Activated CD4-positive, alpha-beta T cell treated with anti-CD3 and anti-CD28 coated beads for 4 hours (primary cell): ENCODE measurements around the gene MTG1.

Experiments used
- DNase-seq, 2 donors: peaks; one replicate each; pipeline ENCODE4 v3.0.0-alpha.2; 2020

The MTG1 gene, protein sequence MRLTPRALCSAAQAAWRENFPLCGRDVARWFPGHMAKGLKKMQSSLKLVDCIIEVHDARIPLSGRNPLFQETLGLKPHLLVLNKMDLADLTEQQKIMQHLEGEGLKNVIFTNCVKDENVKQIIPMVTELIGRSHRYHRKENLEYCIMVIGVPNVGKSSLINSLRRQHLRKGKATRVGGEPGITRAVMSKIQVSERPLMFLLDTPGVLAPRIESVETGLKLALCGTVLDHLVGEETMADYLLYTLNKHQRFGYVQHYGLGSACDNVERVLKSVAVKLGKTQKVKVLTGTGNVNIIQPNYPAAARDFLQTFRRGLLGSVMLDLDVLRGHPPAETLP

DNA sequence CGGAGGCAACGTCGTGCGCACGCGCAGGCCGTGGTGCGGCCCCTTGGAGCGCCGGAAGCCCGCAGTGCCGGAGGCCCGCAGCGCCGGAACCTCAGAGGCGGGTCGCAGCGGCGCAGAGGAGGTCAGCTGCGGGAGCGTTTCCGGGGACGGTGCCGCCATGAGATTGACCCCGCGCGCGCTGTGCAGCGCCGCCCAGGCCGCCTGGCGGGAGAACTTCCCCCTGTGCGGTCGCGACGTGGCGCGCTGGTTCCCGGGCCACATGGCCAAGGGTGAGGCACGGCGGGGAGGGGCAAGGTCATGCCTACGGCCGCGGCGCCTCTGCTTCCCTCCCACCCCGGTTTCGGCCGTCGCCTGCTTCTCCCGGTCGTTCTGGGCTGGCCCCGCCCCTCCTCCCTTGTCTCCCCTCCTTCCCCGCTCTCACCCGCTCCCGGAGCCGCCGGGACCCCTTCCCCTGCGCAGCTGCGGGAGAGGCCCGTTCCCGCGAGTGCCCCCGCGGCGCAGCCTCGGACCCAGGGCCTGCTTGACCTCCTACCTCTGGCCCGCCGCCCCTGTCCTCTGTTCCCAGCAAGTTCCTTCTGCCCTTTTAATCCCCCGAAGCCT lies at the start of gene MTG1:
Gene MTG1, plus strand, starts transcription at position 94 of the 600 bp plus-strand sequence. Its CDS starts 64 bp downstream, at position 158.
- peak in 1 of 2 donors; percentile 92 for DNase-seq

DNA sequence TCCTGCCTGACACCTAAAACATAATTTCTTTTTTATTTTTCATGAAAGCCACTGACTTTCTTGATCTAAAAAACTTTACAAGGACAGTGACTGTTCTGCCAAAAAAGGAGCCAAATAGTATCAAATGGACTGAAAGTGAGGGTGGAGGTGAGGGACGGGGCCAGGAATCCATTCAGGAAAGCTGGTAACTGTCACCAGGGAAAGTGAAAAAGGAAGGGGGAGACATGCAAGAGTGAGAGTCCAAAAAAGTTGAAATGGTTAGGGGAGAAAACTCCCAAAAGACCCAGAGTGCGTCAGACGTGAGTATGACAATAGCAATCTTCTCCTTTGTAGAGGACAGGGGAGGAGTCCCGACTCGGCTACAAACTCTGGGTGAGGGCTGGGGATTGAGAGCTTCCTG lies 49.7 kb upstream of the MTG1 start:
- no peak for DNase-seq

DNA sequence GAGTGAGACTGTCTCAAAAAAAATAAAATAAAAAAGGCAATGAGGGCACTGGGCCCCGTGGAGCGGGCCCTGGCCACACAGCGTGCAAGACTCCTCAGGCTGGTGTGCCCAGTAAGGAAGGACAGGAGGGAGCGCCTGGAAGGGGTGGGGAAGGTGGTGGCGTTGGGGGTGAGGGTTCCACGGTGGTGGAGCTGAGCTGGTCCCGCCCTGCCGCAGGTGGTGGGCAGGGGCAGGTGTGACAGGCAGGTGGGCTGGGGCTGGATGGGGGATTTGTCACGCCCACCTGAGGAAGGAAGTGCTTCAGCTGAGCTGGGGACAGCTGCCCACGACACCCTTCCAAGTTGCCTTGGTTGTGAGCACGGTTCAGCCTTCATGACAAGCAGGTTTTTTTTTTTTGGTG lies 47.5 kb upstream of the MTG1 start:
- no peak for DNase-seq

DNA sequence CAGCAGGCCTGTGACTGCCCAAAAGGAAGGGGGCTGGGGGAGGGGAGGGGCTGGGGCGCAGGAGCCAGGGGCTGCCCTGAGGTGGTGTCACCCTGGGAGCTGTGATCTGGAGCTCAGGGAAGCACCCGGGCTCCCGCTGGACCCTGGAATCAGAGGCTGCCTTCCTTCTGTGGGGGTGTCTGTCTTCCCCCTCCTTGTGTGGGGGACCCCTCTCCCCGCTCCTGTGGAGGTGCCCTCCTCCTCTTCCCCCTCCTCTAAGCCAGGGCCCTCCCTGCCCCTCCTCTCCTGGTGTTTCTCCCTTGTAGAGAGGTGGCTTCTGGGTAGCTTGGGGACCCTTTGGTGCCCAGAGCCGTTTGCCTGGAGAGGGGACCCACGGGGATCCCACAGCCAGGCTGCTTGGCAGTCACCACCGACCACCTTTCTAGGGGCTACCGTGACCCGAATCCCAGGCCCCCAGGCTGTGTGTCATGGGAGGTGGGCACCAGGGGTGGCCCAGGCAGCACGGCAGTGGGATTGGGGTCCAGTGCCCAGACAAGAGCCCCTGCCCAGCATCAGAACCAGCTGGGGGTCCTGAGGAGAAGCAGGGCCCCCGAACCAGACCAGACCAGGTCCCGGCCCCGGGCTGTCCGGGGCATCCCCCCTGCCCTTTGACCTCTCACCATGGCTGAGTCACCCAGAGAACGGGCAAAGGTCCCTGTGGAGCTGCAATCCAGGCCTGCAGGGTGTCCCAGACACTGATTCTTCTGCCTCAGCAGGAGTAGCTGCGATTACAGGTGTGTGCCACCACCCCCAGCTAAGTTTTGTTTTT lies 46.0 kb upstream of the MTG1 start:
- no peak for DNase-seq

DNA sequence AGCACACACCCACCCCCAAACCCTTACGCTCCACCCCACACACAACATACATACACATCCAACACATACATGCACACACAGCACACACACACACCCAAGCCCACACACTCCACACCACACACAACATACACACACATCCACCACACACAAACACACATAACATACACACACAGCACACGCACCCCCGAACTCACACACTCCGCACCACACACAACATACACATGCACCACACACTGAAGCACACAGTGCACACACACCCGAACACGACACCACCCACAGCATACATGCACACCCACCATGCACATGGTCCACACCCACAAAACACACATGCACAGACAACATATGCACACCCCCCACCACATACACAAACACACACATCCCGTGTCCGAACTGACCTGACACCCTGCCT lies 44.8 kb upstream of the MTG1 start:
- DNase-seq, result no peak

DNA sequence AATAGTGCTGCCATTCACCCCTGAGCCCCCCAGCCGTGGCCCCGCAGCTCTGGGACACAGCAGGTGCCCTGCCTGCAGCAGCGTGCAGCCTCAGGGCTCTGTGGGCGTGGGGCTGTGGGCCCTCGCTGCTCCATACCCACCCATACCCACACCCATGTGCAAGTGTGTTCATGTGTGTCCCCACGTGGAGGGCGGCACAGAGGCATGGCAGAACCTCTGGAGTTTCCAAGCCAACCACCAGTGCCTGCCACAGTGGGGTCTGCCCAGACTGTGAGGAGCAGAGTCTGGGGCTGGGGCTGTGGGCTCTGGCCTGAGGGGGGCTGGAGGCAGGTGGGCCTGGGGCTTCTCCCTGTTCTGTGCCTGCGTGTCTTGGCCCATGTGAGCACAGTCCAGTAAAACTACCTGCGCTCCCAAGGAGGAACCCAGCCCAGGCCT lies 44.4 kb upstream of the MTG1 start:
- DNase-seq, result no peak

DNA sequence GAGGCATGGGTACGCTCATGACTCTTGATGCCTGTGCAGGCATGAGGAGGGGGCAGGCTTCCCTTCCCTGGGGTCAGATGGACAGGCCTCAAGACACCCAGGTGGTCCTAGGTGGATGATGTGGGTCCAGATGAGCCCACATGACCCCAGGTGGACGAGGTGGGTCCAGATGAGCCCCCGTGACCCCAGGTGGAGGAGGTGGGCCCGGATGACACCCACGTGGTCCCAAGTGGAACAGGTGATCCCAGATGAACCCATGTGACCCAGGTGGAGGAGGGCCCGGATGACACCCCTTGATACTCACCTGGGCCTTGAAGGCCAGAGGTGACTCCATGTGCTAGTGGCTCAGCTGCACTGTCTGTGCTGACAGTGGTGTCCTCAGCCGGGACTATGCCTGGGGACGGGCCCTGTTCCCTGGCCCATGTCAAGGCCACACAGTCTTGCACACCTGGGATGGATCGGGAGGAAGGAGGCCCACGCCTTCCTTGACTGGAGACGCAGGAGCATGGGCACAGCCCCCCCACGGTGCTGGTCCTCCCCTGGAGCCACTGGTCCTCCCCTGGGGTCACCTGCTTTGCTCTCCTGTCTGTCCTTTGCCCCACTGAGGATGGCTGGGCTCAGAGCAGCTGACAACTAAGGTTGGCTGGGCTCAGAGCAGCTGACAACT lies 43.5 kb upstream of the MTG1 start:
- DNase-seq, result no peak

DNA sequence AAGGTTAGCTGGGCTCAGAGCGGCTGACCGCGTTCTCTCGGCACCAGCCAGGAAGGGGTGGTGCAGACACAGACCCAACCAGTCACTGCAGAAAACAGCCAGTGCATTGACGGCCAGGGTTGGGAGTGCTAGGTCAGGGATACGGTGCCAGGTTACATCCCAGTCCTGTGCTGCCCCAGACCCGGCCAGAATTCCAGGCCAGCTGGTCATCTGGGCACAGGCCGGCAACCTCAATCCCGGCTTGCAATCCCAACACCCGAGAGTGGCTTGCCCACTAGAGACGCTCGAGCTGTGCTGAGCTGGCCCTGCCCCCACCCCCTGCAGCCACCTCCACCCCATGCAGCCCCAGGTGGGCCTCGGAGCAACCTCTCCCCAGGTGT lies 43.0 kb upstream of the MTG1 start:
- DNase-seq, result no peak

DNA sequence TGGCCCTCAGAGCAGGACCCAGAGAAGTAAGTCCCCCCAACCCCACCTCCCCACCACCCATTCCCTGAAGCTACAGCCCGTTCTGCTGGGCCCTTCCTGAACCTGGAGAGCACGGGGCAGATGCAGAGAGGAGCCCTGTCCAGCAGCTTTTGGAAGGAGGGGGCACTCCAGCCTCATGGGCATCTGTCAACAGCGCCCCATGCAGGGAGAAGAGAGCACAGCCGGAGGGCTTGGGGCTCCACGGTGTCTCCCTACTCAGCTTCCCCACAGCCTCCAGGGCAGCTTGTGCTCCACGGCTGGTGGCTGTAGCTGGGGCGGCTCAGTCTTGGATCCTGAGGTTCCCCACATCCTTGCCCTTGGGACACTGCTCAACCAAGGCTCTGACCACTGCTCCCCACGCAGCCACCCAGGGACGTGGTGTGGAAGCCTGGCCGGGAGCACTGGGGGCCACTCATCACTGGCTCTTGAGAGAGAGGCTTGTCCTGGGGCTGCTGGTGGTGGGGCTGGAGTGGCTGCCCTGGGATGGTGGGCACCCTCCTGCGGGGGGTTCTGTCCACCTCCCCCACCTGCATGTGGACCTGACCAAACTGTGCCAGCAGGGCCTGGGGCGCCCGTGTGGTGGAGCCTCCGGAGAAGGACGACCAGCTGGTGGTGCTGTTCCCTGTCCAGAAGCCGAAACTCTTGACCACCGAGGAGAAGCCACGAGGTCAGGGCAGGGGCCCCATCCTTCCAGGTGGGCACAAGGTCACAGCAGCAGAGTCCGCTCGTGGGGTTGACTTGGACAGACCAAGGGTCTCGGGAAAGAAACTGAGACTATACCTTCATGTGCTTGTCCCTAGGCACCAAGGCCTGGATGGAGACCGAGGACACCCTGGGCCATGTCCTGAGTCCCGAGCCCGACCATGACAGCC lies 42.3 kb upstream of the MTG1 start:
- no peak for DNase-seq

DNA sequence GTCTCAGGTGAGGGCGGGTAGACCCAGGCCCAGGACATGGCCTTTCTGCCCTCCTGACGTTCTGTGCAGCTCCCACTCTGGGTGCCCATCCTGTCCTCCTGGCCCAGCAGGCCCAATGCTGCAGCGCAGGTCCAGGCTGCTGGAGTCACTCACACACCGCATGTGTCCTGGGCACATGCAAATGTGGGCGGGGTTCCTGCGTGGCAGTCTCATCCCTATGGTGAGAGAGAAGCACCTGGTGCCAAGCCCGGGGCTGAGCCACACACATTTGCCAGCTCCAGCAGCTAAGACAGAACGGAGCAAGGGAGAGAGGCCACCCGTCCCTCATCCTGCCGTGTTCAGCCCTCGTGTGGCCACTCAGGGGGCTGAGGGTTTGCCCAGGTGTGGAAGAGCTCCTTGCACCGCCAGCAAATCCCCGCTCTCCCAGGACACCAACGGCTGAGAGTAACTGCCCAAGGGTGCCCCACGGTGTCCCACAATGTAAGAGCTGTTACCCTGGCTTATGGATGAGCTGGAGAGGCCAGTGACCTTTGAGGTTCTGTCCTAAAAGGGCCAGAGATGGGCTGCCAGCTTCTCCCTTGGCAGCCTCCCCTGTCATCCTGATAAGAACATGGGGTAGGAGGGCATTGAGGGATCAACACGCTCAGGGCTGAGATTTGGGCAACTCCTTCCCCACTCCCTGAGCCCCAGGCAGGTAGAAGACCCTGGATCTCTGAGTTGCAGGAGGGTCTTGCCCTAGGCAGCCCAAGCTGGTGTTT lies 40.6 kb upstream of the MTG1 start:
- DNase-seq, result no peak

DNA sequence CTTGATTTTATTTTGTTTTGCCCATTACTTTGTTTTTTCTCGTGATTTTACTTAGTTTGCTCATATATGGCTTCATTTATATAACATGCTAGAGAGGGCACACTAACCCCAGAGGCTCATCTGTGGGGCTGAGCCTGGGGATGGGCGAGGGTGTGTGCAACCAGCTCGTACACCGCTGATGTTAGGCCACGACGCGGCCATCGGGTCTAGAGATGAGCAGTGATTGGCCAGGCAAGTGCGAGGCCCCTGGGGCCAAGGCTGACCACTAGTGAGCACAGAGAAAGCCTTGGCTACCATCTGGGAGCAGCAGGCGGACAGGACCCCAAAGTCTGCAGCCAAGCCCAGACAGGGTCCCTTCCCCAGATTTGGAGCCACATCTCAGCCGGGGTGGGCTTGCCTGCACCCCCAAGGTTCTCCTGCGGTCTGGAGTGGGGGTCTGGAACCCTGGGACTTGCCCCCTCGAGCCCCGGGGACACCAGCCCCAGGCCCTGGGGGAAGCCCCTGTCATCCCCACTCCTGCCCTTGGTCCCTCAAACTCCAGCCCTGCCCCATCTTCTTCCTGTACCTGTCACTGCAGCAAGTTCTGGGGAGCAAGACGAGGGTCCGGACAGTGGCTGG lies 39.9 kb upstream of the MTG1 start:
- no peak for DNase-seq

DNA sequence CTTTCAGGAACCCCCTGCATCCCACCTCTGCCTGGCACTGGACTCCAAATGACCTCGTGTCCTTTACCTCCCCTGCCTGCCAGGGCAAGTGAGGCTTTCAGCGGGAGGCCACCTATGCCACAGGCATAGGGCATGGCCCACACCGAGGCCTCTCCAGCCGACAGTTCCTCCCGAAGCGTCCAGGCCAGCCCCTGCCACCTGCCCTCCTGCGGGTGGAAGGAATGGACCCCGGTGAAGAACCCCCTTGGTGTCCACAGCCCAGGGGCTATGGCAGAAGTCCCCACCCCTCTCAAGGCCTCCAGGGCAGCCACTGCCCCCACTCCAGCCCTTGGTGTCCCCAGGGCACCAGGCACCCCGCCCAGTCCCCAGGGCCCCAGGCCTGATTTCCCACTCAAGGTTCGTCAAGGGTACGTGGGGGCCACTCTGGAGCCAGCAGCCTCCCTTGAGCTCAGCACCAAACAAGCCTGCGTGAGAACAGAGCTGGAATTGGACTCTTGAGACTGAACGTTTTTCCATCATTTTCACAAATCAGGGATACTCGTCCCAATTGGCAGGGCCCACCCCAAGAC lies 39.2 kb upstream of the MTG1 start:
- no peak for DNase-seq

DNA sequence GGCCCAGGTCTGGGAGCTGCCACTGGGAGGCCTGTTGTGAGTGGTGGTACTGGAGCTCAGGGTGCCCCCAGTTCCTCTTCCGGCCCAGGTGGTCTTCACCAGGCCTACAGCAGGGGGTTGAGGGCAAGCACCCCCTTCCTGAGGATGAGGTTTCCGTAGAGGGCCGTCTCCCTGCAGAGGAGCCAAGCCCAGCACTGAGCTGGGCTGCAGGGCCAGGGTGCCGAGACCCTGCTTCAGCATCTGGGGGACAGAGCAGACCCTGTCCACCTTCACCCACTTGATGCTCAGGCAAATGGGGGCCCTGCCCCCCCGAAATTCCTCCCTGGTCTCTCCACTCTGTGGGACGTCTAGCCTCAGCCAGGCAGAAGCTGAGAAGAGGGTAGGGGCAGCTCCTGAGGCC lies 38.7 kb upstream of the MTG1 start:
- DNase-seq, result no peak

DNA sequence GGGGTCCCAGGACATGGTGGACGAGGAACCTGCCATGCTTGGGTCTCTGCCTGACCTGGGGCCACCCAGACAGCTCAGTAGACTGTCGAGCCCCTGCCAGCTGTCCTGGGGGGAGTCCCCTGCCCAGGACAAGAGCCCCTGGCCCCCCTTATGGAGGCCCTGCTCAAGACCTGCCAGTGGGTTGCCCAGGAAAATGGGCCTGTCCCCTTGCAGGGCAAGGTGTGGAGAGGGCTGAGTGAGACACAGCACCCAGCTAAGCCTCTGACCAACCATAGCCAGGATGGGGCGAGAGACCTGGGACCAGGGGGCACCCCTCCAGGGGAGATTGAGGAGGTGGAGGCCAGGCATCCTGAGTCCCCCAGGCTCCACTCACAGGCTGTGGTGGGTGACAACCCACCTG lies 38.0 kb upstream of the MTG1 start:
- no peak for DNase-seq

DNA sequence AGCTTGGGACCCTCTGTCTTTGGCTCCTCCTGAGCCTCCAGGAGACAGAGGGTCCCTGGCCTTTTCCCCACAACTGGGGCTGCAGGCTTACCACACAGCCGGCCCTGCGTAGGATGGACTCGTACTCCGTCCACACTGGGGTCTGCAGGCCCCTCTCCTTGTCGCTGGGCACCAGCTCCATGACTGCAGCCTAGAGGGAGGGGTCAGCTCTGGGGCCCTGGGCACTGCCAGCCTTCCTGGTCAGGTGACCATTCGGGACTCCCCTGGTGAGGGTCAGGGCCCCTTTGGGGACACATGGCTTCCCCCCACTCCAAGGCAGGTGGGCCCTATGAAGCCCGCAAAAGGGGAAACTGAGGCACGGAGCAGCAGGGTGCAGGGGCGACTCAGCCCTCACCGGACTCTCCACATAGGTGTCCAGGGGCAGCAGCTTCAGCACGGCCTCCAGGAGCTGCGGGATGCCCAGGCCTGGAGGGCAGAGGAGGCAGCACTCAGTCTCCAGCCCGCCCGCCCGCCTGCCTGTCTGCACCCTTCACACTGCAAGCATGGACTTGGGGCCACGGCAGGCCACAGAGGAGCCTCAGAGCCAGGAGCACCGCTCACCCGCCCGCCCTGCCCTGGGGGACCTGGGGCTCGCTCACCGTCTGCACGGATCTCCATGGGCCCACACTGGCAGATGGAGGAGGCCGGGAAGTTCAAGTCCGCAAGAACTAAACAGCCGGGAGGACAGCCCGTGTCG lies 37.2 kb upstream of the MTG1 start:
- no peak for DNase-seq

DNA sequence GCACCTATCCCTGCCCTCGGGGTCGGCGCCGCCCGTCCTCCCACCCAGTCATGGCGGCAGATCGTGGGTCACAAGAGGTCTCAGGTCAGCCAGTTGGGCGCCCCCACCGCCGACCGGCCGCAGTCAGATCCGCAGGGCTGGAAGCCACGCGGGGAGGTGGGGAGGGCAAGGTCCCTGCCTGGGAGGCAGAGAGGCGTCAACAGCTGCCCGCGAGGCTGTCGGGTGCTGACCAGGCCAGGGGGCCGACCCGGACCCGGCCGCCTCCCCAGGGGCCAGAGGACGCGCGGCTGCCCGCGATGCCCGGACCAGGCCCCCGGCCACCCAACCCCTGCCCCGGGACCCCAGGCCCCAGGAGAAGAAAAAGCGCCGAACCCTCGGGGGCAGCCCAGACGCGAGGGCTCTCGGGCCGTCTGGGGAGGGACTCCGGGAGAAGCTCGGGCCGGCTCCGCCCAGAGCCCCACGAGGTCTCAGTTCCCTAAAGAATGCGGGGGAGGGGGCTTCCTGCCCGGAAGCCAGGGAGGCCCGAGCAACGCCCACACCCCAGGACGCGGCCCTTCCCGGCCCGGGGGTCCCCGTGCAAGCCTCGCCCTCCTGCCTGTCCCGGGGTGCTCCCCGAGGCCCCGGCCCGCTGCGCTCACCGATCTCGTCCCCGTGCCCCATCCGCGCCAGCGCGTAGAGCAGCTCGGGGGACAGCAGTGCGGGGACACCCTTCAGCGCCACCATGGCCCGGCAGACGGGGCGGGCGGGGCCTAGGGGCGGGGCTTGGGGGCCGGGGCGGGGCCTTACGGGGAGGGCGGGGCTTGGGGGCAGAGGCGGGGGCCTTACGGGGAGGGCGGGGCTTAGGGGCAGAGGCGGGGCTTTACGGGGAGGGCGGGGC lies 36.4 kb upstream of the MTG1 start, which contains the start of gene FUOM:
Gene FUOM, minus strand, starts transcription at position 735 of the 877 bp plus-strand sequence. Its CDS starts 12 bp downstream, at position 723.
- DNase-seq, result peak; percentile 64 to 80

DNA sequence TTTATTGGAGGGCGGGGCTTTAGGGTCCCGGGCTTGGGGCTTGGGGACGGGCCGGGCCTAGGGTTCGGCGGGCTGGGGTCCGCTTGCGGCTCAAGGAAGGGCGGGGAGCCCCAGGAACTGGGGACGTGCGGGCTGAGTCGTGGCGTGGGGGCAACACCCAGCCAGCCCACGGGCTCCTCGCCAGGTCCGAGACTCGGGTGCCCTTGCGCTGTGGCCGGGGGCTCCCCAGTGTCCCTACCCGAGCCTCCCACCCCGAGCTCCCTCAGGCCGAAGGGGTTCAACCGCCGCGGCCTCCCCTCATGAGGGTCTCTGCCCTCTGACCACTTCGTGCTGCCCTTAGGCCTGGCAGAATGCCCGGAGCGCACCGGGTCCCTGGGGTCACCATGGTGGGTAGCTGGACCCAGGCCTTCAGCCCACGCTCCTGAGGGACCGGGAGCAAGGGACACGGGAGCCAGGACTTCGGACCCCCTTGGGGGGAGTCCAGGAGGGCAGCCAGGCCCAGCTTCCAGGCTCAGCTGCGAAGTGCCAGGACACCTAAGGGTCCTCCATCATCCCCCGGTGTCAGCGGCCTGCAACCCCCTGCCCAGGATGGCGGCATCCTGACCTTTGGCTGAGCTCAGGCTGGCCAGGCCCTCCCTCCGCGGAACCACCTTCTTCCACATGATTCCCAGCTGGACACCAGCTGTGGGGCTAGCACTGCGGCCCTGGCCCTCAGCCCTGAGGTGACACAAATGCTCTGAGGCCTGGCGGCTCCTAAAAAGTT lies 35.6 kb upstream of the MTG1 start:
- DNase-seq, result no peak

DNA sequence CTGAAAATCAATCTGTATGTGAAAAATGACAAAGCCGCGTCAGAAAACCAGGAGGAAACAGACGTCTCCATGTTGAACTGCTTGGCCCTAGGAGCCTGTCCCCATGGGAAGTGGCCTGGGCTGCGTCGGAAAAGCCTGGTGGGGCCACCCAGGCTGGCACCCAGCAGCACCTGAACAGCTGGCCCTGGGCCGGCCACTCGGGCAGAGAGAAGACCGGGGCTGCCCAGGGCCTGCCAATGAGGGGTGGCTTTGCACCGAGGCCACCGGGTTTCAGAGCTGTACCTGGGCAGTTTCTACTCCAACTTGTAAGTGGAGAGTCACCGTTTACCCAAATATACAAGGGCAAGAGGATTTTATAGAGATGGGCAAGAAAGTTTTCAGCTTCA lies 35.0 kb upstream of the MTG1 start:
- DNase-seq, result no peak
